ENCODE data around the gene KLF6. TPM values are rescaled to one million over a fixed set of nuclear protein-coding genes. Genes with fewer than 3 reads are reported as not detected.
A peak's percentile ranks its signal among the peaks of the same experiment; 100 is the strongest.

Gene KLF6
- total RNA-seq, 2 experiments from 2014 or later, result 116 to 120 TPM

DNA sequence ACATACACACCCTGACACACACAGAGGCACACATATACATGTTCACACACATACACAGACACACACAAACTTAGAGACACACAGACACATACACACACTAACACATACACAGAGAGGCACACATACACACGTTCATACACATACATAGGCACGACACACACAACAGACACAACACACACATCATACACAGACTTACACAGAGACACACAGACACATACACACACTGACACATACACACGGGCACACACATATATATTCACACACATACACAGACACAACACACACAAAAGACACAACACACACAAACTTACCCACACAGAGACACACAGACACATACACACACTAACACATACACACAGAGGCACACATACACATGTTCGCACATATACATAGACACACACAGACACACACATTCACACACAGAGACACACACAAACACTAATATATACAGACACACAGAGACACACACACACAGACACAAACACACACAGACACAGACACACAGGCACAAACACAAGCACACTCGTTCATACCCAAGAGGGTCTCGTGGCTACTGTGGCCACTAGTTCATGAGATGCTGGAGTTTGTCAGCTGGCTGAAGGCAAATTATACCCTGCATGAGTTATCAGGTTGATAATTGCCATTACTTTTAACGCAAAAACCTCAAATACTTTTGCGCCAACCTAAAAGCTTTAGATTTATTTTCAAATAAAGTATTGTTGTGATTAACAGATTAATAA is 17.7 kb upstream of the KLF6 start:
- no peaks in the 10 kb centered on the region for H3K36me3 Mint-ChIP-seq (ENCODE audit: low read depth)
- DNase-seq (no peak), ATAC-seq (no peak)
- no peak for TF ChIP-seq CTCF (IDR thresholded peaks at IDR 0.05)
- ChIA-PET POLR2A (interaction anchor here (0.8 to 6.1 kb wide), 4 partner anchors 12 to 605 kb away, joined by 3 to 108 read pairs (median 7); partner anchors contain the start of gene KLF6), CTCF (no interaction called here)
- no peak overlapping the region for H3K27ac Mint-ChIP-seq
- H3K27me3 Mint-ChIP-seq, result no peaks in the 10 kb centered on the region
- H3K4me3 Mint-ChIP-seq, result no peak overlapping the region
- intact Hi-C loops (cut with micrococcal nuclease), result loop anchor here (10.0 kb wide), 1 partner anchor 332 kb away; no protein-coding TSS in a partner anchor
- H3K9me3 Mint-ChIP-seq, result peaks cover 2% of the 10 kb centered on the region
- peaks cover 71% of the 10 kb centered on the region for H3K4me1 Mint-ChIP-seq (ENCODE audit: low read depth)

DNA sequence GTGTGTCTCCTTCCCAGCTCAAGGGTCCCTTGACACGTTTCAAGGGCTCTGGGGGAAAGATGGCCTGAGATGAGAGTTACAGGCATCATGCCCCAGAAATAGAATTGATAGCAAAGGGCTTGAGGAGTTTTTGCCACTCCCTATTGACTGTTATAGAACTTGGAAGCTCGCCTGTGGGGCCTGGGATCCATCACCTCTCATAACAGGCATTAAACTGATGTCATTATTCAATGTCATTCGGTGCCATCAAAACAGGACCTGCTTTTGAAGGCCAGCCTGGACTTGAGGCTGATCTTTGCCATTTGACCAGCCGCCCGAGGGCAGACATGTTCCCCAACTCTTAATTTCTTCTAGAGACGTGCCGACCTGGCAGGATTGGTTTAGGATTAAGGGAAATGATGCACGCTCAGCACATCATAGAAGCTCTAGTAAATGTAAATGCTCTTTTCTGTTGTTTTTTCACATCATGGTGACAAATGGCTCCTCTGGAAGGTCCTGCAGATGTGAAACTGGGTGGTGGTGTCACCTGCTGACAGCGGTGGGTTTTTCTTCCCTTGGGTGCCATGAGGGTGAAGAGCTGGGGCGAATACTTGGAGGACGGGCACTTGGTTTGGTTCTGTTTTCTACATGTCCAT is 16.7 kb upstream of the KLF6 start:
- no peak for TF ChIP-seq CTCF (IDR thresholded peaks at IDR 0.05)
- no peak for DNase-seq
- POLR2A ChIA-PET, result interaction anchor here (0.8 to 6.1 kb wide), 6 partner anchors 9 to 40 kb away, joined by 3 to 108 read pairs (median 6); partner anchors contain the start of gene KLF6
- Mint-ChIP-seq H3K9me3 (peaks cover 2% of the 10 kb centered on the region), H3K4me1 (ENCODE audit: low read depth) (peaks cover 69% of the 10 kb centered on the region), H3K36me3 (ENCODE audit: low read depth) (peaks cover under 1% of the 10 kb centered on the region), H3K27ac (no peak overlapping the region), H3K4me3 (no peak overlapping the region), H3K27me3 (no peaks in the 10 kb centered on the region)
- intact Hi-C loops (cut with micrococcal nuclease), result loop anchor here (10.0 kb wide), 1 partner anchor 333 kb away; no protein-coding TSS in a partner anchor
- no peak for ATAC-seq
- CTCF ChIA-PET, result interaction anchor here (0.9 kb wide), 1 partner anchor 16 kb away, joined by 3 read pairs; no protein-coding TSS in a partner anchor

- ChIA-PET POLR2A (interaction anchor here (0.6 to 6.1 kb wide), 5 partner anchors 10 to 39 kb away, joined by 3 to 108 read pairs (median 6); partner anchors contain the start of gene KLF6), CTCF (interaction anchor here (1.1 kb wide), 1 partner anchor 12 kb away, joined by 3 read pairs; no protein-coding TSS in a partner anchor)
- H3K36me3 Mint-ChIP-seq (ENCODE audit: low read depth), result peaks cover 2% of the 10 kb centered on the region
- peaks cover 61% of the 10 kb centered on the region for H3K4me1 Mint-ChIP-seq (ENCODE audit: low read depth)
- no peak for ATAC-seq
- no peaks in the 10 kb centered on the region for H3K27me3 Mint-ChIP-seq
- no peak overlapping the region for H3K27ac Mint-ChIP-seq
- intact Hi-C loops (cut with micrococcal nuclease), result loop anchor here (10.0 kb wide), 1 partner anchor 334 kb away; no protein-coding TSS in a partner anchor
- no peak for TF ChIP-seq CTCF (IDR thresholded peaks at IDR 0.05)
- H3K4me3 Mint-ChIP-seq, result no peak overlapping the region
- peaks cover 2% of the 10 kb centered on the region for H3K9me3 Mint-ChIP-seq
- no peak for DNase-seq
These were observed 15.6 kb upstream of the KLF6 start for GRCh38 chr10:3800586-3800985.

- DNase-seq, result no peak
- H3K36me3 Mint-ChIP-seq (ENCODE audit: low read depth), result peaks cover 3% of the 10 kb centered on the region
- H3K9me3 Mint-ChIP-seq, result peaks cover 7% of the 10 kb centered on the region
- CTCF ChIA-PET, result no interaction called here
- intact Hi-C loops (cut with micrococcal nuclease), result no loop called here
- H3K27ac Mint-ChIP-seq, result peak overlapping the region; percentile 43
- POLR2A ChIA-PET, result interaction anchor here (6.1 kb wide), 1 partner anchor 14 kb away, joined by 108 read pairs; the partner anchor contains the start of gene KLF6
- no peak for TF ChIP-seq CTCF (IDR thresholded peaks at IDR 0.05)
- no peak overlapping the region for H3K4me3 Mint-ChIP-seq
- peaks cover 45% of the 10 kb centered on the region for H3K4me1 Mint-ChIP-seq (ENCODE audit: low read depth)
- no peaks in the 10 kb centered on the region for H3K27me3 Mint-ChIP-seq
- peak; percentile 70 for ATAC-seq
These were observed 12.7 kb upstream of the KLF6 start for GRCh38 chr10:3797750-3798149.
